Keratinocyte (primary cell): Measurements from ENCODE around the gene PDZD7. TPM values are rescaled to one million over a fixed set of nuclear protein-coding genes. Genes with fewer than 3 reads are reported as not detected.
A peak's percentile ranks its signal among the peaks of the same experiment; 100 is the strongest.

Source experiments
- DNase-seq: peaks from one replicate; pipeline ENCODE4 v3.0.0-alpha.2; 2011; ENCODE audit warnings: low read depth, missing footprints, low spot score
- FAIRE-seq: peaks from 2 replicates; lab custom pipeline; 2011; peaks lifted over from hg19 to GRCh38; lab: Jason Lieb, UNC
- H2AFZ ChIP-seq: 2 replicates; pipeline ENCODE4 v1.6.0; 2012; ENCODE audit warnings: low read length, control low read depth, inconsistent platforms; ENCODE audit not compliant: control insufficient read depth
- H3K27ac ChIP-seq: 2 replicates; pipeline ENCODE4 v1.5.1; 2011; ENCODE audit warnings: low read length; ENCODE audit not compliant: control insufficient read depth, insufficient read depth
- H3K27me3 ChIP-seq: 3 replicates; pipeline ENCODE4 v1.6.0; 2011; ENCODE audit warnings: low read length; ENCODE audit not compliant: control insufficient read depth, insufficient read depth; ENCODE audit errors: extremely low read depth
- H3K36me3 ChIP-seq, 2 experiments: 2 replicates in 1 of 2; 3 replicates in 1 of 2; pipeline ENCODE4 v1.5.1; 2011; ENCODE audit warnings: low read length in 2 of 2, mild to moderate bottlenecking in 1 of 2; ENCODE audit not compliant: control insufficient read depth in 2 of 2, insufficient read depth in 2 of 2; ENCODE audit errors: extremely low read depth in 1 of 2
- H3K4me1 ChIP-seq: 3 replicates; pipeline ENCODE4 v1.5.1; 2011; ENCODE audit warnings: low read length; ENCODE audit not compliant: control insufficient read depth, insufficient read depth; ENCODE audit errors: extremely low read depth
- H3K4me2 ChIP-seq: 3 replicates; pipeline ENCODE4 v1.6.0; 2011; ENCODE audit warnings: low read depth, low read length; ENCODE audit not compliant: control insufficient read depth, insufficient read depth; ENCODE audit errors: extremely low read depth
- H3K4me3 ChIP-seq, 3 experiments: fragments of 200-600 bp in 1 of 3; sonication (generic) in 1 of 3; 2 replicates in 2 of 3; 3 replicates in 1 of 3; pipeline ENCODE4 v1.5.1; 2011 to 2016; ENCODE audit warnings: low read length in 3 of 3, mild to moderate bottlenecking in 3 of 3, control low read depth in 2 of 3, inconsistent platforms in 1 of 3, low read depth in 1 of 3, mixed read lengths in 1 of 3, mixed run types in 1 of 3, moderate library complexity in 1 of 3; ENCODE audit not compliant: control insufficient read depth in 2 of 3, insufficient read depth in 2 of 3; ENCODE audit errors: extremely low read depth in 1 of 3
- H3K79me2 ChIP-seq: 2 replicates; pipeline ENCODE4 v1.6.0; 2012; ENCODE audit warnings: low read length; ENCODE audit not compliant: control insufficient read depth, insufficient read depth
- H3K9ac ChIP-seq: 3 replicates; pipeline ENCODE4 v1.6.0; 2011; ENCODE audit warnings: low read length; ENCODE audit not compliant: control insufficient read depth, insufficient read depth; ENCODE audit errors: extremely low read depth
- H3K9me1 ChIP-seq: 3 replicates; pipeline ENCODE4 v1.6.0; 2011; ENCODE audit warnings: low read length; ENCODE audit not compliant: control insufficient read depth, insufficient read depth; ENCODE audit errors: extremely low read depth
- H3K9me3 ChIP-seq: 2 replicates; pipeline ENCODE4 v1.5.1; 2012; ENCODE audit warnings: low read depth, low read length; ENCODE audit not compliant: control insufficient read depth
- H4K20me1 ChIP-seq: 3 replicates; pipeline ENCODE4 v1.6.0; 2011; ENCODE audit warnings: low read length; ENCODE audit not compliant: control insufficient read depth, insufficient read depth; ENCODE audit errors: extremely low read depth
- EZH2 ChIP-seq: IDR thresholded peaks from one replicate; pipeline ENCODE4 v1.6.1; 2012; ENCODE audit warnings: inconsistent platforms, mild to moderate bottlenecking, low read length, moderate library complexity
- dilution Hi-C: fragments of 300-500 bp; cut with MboI; formaldehyde crosslinking; loops from one replicate; pipeline ENCODE4 v1.7.0; 2020; ENCODE audit warnings: low sequenced_read_pairs; ENCODE audit not compliant: extremely low pct_ligation_motif_present
- polyA plus RNA-seq, 5 experiments: library from polyadenylated mRNA; depleted of rRNA in 3 of 5; stranded (reverse) in 3 of 5; stranded (forward) in 1 of 5; unstranded in 1 of 5; fragments of >200 nt; gene quantifications; 1 replicate in 1 of 5; 2 replicates in 3 of 5; 3 replicates in 1 of 5; pipeline versions ENCODE4 v1.2.1 to v1.2.3, GENCODE V29; 2011 to 2012; ENCODE audit warnings: missing spikeins in 2 of 5, low read depth in 1 of 5, low replicate concordance in 1 of 5
- TF ChIP-seq, protein P1 (sequence below), 3 experiments: IDR thresholded peaks in 1 of 3; conservative IDR thresholded peaks in 1 of 3; optimal IDR thresholded peaks in 1 of 3; 2 replicates in 2 of 3; 3 replicates in 1 of 3; pipeline versions ENCODE3 to v1.5.1; 2011; ENCODE audit warnings: low read length in 3 of 3, mild to moderate bottlenecking in 3 of 3, moderate library complexity in 2 of 3, control low read depth in 1 of 3, inconsistent platforms in 1 of 3; ENCODE audit not compliant: insufficient read depth in 2 of 3; ENCODE audit errors: extremely low read depth in 1 of 3

The PDZD7 gene
- polyA plus RNA-seq, 1 donor (not counting 4 experiments of a cell fraction or from before 2014, with no cell fraction given), result 0.54 TPM

DNA sequence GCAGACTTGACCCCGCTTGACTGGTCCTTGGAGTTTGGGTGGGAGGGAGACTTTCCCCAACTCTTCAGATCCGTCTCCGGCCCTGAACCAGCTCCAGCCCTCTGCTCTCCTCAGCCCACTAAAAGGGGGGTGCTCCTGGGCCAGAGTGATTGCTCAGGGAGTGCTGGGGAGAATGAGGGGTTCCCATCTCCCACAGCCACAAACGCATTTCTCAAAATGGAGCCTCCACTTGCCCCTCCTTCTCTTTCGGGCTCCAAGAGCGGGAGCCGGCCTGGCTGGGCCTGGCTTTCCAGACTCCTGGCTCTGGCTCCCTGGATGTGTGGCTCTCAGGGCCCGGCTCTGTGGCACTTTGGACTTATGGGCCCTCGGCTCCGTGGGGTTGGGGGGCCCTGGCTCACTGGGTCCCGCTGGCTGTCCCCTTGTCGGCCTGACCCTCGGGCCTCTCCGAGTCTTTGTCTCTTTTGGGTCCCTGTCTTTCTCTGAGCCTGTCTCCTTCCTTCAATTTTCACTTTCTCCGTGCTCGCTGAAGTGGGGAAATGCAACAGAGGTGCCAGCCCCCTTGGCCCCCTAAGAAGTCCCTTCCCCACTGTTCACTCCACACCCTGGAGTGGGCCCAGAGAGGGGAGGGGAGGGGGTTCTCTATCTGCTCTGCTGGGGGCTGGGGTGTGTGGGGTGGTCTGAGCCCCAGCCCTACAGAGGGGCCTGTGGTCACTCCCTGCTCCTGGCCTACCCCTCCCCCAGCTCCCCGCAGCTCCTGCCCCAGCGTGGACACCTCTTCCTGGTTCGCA, 30.6 kb downstream of the PDZD7 start:
- peak overlapping the region; percentile 93 for H3K9ac ChIP-seq
- no peak for FAIRE-seq
- peak overlapping the region; percentile 85 for H3K27ac ChIP-seq
- peaks cover 17% of the 10 kb centered on the region for H3K4me1 ChIP-seq
- dilution Hi-C loops, result no loop called here
- peak overlapping the region; percentile 76 for H2AFZ ChIP-seq
- peaks cover 26% of the 10 kb centered on the region for H3K79me2 ChIP-seq
- DNase-seq, result no peak
- H4K20me1 ChIP-seq, result no peaks in the 10 kb centered on the region
- no peaks in the 10 kb centered on the region for H3K9me1 ChIP-seq
- no peaks in the 10 kb centered on the region for H3K9me3 ChIP-seq
- H3K27me3 ChIP-seq, result no peaks in the 10 kb centered on the region
- peak overlapping the region; percentile 94 for H3K4me2 ChIP-seq
- peak overlapping the region; percentile 82 to 90 (median 87) for H3K4me3 ChIP-seq
- H3K36me3 ChIP-seq, result peaks cover 4 to 15% of the 10 kb centered on the region in 2 experiments
- no peak for TF ChIP-seq EZH2
- TF ChIP-seq, protein P1, sequence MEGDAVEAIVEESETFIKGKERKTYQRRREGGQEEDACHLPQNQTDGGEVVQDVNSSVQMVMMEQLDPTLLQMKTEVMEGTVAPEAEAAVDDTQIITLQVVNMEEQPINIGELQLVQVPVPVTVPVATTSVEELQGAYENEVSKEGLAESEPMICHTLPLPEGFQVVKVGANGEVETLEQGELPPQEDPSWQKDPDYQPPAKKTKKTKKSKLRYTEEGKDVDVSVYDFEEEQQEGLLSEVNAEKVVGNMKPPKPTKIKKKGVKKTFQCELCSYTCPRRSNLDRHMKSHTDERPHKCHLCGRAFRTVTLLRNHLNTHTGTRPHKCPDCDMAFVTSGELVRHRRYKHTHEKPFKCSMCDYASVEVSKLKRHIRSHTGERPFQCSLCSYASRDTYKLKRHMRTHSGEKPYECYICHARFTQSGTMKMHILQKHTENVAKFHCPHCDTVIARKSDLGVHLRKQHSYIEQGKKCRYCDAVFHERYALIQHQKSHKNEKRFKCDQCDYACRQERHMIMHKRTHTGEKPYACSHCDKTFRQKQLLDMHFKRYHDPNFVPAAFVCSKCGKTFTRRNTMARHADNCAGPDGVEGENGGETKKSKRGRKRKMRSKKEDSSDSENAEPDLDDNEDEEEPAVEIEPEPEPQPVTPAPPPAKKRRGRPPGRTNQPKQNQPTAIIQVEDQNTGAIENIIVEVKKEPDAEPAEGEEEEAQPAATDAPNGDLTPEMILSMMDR (optimal IDR thresholded peaks at IDR 0.05 in 1 of 3, IDR thresholded peaks at IDR 0.05 in 1 of 3, conservative IDR thresholded peaks at IDR 0.05 in 1 of 3; ENCODE audit: extremely low read depth in 1 of 3, insufficient read depth in 2 of 3, low read length in 3 of 3), result no peak

DNA sequence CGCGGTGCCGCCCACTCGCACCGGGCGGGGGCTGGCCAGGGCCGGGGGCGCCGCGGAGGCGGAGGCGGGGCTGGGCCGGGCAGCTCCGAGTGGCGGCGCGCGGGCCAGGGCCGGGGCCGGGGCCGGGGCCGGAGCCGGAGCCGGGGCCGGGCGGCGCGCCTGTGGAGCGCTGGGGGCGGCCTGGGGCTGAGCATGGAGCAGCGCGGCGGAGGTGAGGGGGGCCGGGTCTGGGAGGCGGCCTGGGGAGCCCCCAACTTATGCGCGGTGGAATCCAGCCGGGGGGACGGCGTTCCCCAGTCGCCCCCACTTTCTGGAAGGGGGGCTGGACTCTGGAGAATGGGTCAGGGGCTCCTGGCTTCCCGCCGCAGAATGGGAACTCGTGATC, 31.2 kb downstream of the PDZD7 start, which contains the start of gene LZTS2:
Gene LZTS2 (plus strand): TSS at position 67 of the 385 bp plus-strand sequence. CDS start 2,731 bp downstream, outside the sequence.
- Histone ChIP-seq H3K9me3 (no peaks in the 10 kb centered on the region), H2AFZ (peak within 1 kb of the TSS; percentile 76), H3K27ac (peak within 1 kb of the TSS; percentile 85), H3K36me3 (peaks cover 5 to 11% of the 10 kb centered on the region in 2 experiments), H3K4me2 (peak within 1 kb of the TSS; percentile 94), H3K9me1 (no peaks in the 10 kb centered on the region), H3K79me2 (peaks cover 26% of the 10 kb centered on the region), H3K4me1 (peaks cover 17% of the 10 kb centered on the region), H3K9ac (peak within 1 kb of the TSS; percentile 93), H3K27me3 (no peaks in the 10 kb centered on the region), H3K4me3 (peak within 1 kb of the TSS; percentile 82 to 90 (median 87)), H4K20me1 (no peaks in the 10 kb centered on the region)
- no peak for FAIRE-seq
- no peak for TF ChIP-seq EZH2
- TF ChIP-seq, protein P1 (optimal IDR thresholded peaks at IDR 0.05 in 1 of 3, IDR thresholded peaks at IDR 0.05 in 1 of 3, conservative IDR thresholded peaks at IDR 0.05 in 1 of 3; ENCODE audit: extremely low read depth in 1 of 3, insufficient read depth in 2 of 3, low read length in 3 of 3), result no peak
- no peak for DNase-seq
- dilution Hi-C loops, result no loop called here
